H1 (cell line): ENCODE results near the gene MAGIX. TPM values are rescaled to one million over a fixed set of nuclear protein-coding genes. Genes with fewer than 3 reads are reported as not detected.

Experiments used
- CTCF ChIA-PET: fragments of 300-600 bp; sonication (Branson Sonifier 250); formaldehyde crosslinking; loops from one replicate; lab custom pipeline; 2021; ENCODE audit not compliant: partially characterized antibody; lab: Charles Lee
- POLR2A ChIA-PET: fragments of 300-600 bp; sonication (Branson Sonifier 250); formaldehyde crosslinking; loops from one replicate; lab custom pipeline; 2021; ENCODE audit warnings: inconsistent platforms; ENCODE audit not compliant: partially characterized antibody; lab: Charles Lee
- DNase-seq, 2 experiments: peaks; one replicate each; pipeline versions ENCODE4 v3.0.0 to v3.0.0-alpha.2; 2010 to 2022; ENCODE audit warnings: low spot score in 2 of 2, low read depth in 1 of 2, mixed read lengths in 1 of 2
- FAIRE-seq: peaks from 2 replicates; lab custom pipeline; 2011; peaks lifted over from hg19 to GRCh38; lab: Jason Lieb, UNC
- H2AFZ ChIP-seq: 2 replicates; pipeline ENCODE4 v1.8.1; 2012; ENCODE audit warnings: low read length, inconsistent platforms
- H2AK5ac ChIP-seq: 2 replicates; pipeline ENCODE4 v1.6.1; 2013; ENCODE audit warnings: low read depth, low read length
- H2BK120ac ChIP-seq: replicated peaks from 2 replicates; pipeline ENCODE3; 2013; ENCODE audit warnings: low read depth, low read length, inconsistent platforms
- H2BK12ac ChIP-seq: 2 replicates; pipeline ENCODE4 v1.6.1; 2013; ENCODE audit warnings: low read depth, low read length
- H2BK15ac ChIP-seq: 2 replicates; pipeline ENCODE4 v1.6.1; 2013; ENCODE audit warnings: low read length
- H2BK20ac ChIP-seq: 2 replicates; pipeline ENCODE4 v1.6.1; 2013; ENCODE audit warnings: low read length
- H2BK5ac ChIP-seq: 2 replicates; pipeline ENCODE4 v1.6.1; 2013; ENCODE audit warnings: low read depth, low read length
- H3K14ac ChIP-seq: 2 replicates; pipeline ENCODE4 v1.6.1; 2013; ENCODE audit warnings: inconsistent platforms; ENCODE audit not compliant: insufficient read length
- H3K18ac ChIP-seq: 2 replicates; pipeline ENCODE4 v1.6.1; 2013; ENCODE audit warnings: low read length; ENCODE audit errors: extremely low read depth
- H3K23ac ChIP-seq: 2 replicates; pipeline ENCODE4 v1.6.1; 2013; ENCODE audit warnings: inconsistent platforms; ENCODE audit not compliant: insufficient read length
- H3K23me2 ChIP-seq: 2 replicates; pipeline ENCODE4 v1.6.1; 2013; ENCODE audit warnings: low read depth, low read length
- H3K27ac ChIP-seq: 2 replicates; pipeline ENCODE4 v1.6.1; 2011; ENCODE audit warnings: low read depth, low read length, inconsistent platforms
- H3K27me3 ChIP-seq, 4 experiments: replicated peaks in 1 of 4; 1 replicate in 1 of 4; 2 replicates in 3 of 4; pipeline versions ENCODE4 v1.6.1 to v1.8.1; 2011 to 2013; ENCODE audit warnings: low read length in 3 of 4, mild to moderate bottlenecking in 3 of 4, inconsistent platforms in 2 of 4, mixed read lengths in 2 of 4, moderate library complexity in 1 of 4; ENCODE audit not compliant: control insufficient read depth in 3 of 4, insufficient read depth in 3 of 4; ENCODE audit errors: extremely low read depth in 1 of 4
- H3K36me3 ChIP-seq, 4 experiments: 2 replicates each; pipeline versions ENCODE4 v1.6.1 to v1.8.1; 2011 to 2013; ENCODE audit warnings: mild to moderate bottlenecking in 4 of 4, low read length in 3 of 4, moderate library complexity in 2 of 4, control low read depth in 1 of 4, inconsistent platforms in 1 of 4; ENCODE audit not compliant: insufficient read depth in 4 of 4, control insufficient read depth in 2 of 4
- H3K4ac ChIP-seq: replicated peaks from 2 replicates; pipeline ENCODE3; 2013; ENCODE audit warnings: low read length, low read depth, mixed read lengths, inconsistent platforms; ENCODE audit not compliant: insufficient read length
- H3K4me1 ChIP-seq, 4 experiments: replicated peaks in 1 of 4; 1 replicate in 1 of 4; 2 replicates in 3 of 4; pipeline versions ENCODE4 v1.6.1 to v1.8.1; 2011 to 2013; ENCODE audit warnings: low read length in 3 of 4, inconsistent platforms in 2 of 4, mixed read lengths in 1 of 4; ENCODE audit not compliant: insufficient read depth in 4 of 4, control insufficient read depth in 3 of 4
- H3K4me2 ChIP-seq, 2 experiments: 2 replicates each; pipeline versions ENCODE4 v1.6.1 to v1.8.1; 2011 to 2013; ENCODE audit warnings: low read depth in 2 of 2, low read length in 2 of 2, control low read depth in 1 of 2, inconsistent platforms in 1 of 2, mild to moderate bottlenecking in 1 of 2; ENCODE audit not compliant: insufficient read depth in 1 of 2
- H3K4me3 ChIP-seq, 4 experiments: fragments of 200-600, 300-600 bp in 1 of 4; sonication (generic), shearing (Covaris generic), sonication (Bioruptor Twin) in 1 of 4; 2 replicates each; pipeline versions ENCODE4 v1.5.1 to v1.8.1; 2011 to 2016; ENCODE audit warnings: low read length in 4 of 4, low read depth in 3 of 4, control low read depth in 2 of 4, inconsistent platforms in 2 of 4, mild to moderate bottlenecking in 2 of 4, mixed read lengths in 1 of 4, moderate library complexity in 1 of 4; ENCODE audit not compliant: insufficient read depth in 2 of 4; ENCODE audit errors: extremely low read depth in 1 of 4
- H3K56ac ChIP-seq: replicated peaks from 2 replicates; pipeline ENCODE3; 2013; ENCODE audit warnings: low read depth, mild to moderate bottlenecking, mixed read lengths, low read length, inconsistent platforms; ENCODE audit not compliant: insufficient read length
- H3K79me1 ChIP-seq: 2 replicates; pipeline ENCODE4 v1.6.1; 2013; ENCODE audit warnings: low read depth, low read length, control low read depth
- H3K79me2 ChIP-seq, 2 experiments: 2 replicates each; pipeline versions ENCODE4 v1.6.1 to v1.8.1; 2012 to 2013; ENCODE audit warnings: low read length in 2 of 2, mild to moderate bottlenecking in 2 of 2, inconsistent platforms in 1 of 2; ENCODE audit not compliant: insufficient read depth in 2 of 2, control insufficient read depth in 1 of 2
- H3K9ac ChIP-seq, 4 experiments: replicated peaks in 1 of 4; 1 replicate in 1 of 4; 2 replicates in 3 of 4; pipeline versions ENCODE4 v1.6.1 to v1.8.1; 2011 to 2013; ENCODE audit warnings: low read depth in 3 of 4, low read length in 3 of 4, control low read depth in 2 of 4, mild to moderate bottlenecking in 2 of 4, moderate library complexity in 2 of 4, inconsistent platforms in 1 of 4; ENCODE audit errors: extremely low read depth in 1 of 4
- H3K9me3 ChIP-seq, 2 experiments: 2 replicates each; pipeline versions ENCODE4 v1.6.1 to v1.8.1; 2012 to 2013; ENCODE audit warnings: mild to moderate bottlenecking in 2 of 2, moderate library complexity in 2 of 2, control low read depth in 1 of 2, inconsistent platforms in 1 of 2, low read depth in 1 of 2, low read length in 1 of 2, mixed read lengths in 1 of 2; ENCODE audit not compliant: insufficient read depth in 2 of 2
- H4K20me1 ChIP-seq, 2 experiments: replicated peaks in 1 of 2; 2 replicates each; pipeline versions ENCODE3 to v1.8.1; 2011 to 2013; ENCODE audit warnings: inconsistent platforms in 2 of 2, low read length in 2 of 2, mild to moderate bottlenecking in 1 of 2; ENCODE audit not compliant: insufficient read depth in 2 of 2, control insufficient read depth in 1 of 2
- H4K5ac ChIP-seq: 2 replicates; pipeline ENCODE4 v1.6.1; 2013; ENCODE audit warnings: low read length, low read depth, mixed read lengths, inconsistent platforms; ENCODE audit not compliant: insufficient read length
- H4K8ac ChIP-seq: 2 replicates; pipeline ENCODE4 v1.8.0; 2013; ENCODE audit warnings: mild to moderate bottlenecking, moderate library complexity, low read length, inconsistent platforms; ENCODE audit not compliant: insufficient read depth; ENCODE audit errors: extremely low read depth
- H4K91ac ChIP-seq: replicated peaks from 2 replicates; pipeline ENCODE3; 2013; ENCODE audit warnings: low read length, mixed read lengths, inconsistent platforms; ENCODE audit not compliant: insufficient read length
- ATF2 ChIP-seq: IDR thresholded peaks from 2 replicates; pipeline ENCODE4 v1.6.1; 2012; ENCODE audit warnings: low read length, inconsistent platforms
- GTF2F1 ChIP-seq: IDR thresholded peaks from 2 replicates; pipeline ENCODE4 v1.6.1; 2012; ENCODE audit warnings: low read depth, low read length, improper control_type of control experiment, borderline replicate concordance
- JUN ChIP-seq: IDR thresholded peaks from 2 replicates; pipeline ENCODE4 v1.6.1; 2011; ENCODE audit warnings: low read depth, mild to moderate bottlenecking, improper control_type of control experiment, low read length
- KDM1A ChIP-seq: fragments of 200-600, 300-600 bp; sonication (generic); IDR thresholded peaks from 2 replicates; pipeline ENCODE4 v1.7.1; 2016; ENCODE audit warnings: mild to moderate bottlenecking, low read length, borderline replicate concordance
- NRF1 ChIP-seq: IDR thresholded peaks from 2 replicates; pipeline ENCODE4 v1.6.1; 2011; ENCODE audit warnings: mild to moderate bottlenecking, low read depth, low read length, improper control_type of control experiment
- POU5F1 ChIP-seq: IDR thresholded peaks from 2 replicates; pipeline ENCODE4 v1.6.1; 2011; ENCODE audit warnings: low read depth, mild to moderate bottlenecking, low read length, moderate library complexity
- RAD21 ChIP-seq, 2 experiments: IDR thresholded peaks in 1 of 2; conservative IDR thresholded peaks in 1 of 2; 2 replicates each; pipeline ENCODE4 v1.6.1; 2011; ENCODE audit warnings: low read depth in 2 of 2, low read length in 2 of 2, improper control_type of control experiment in 1 of 2, inconsistent platforms in 1 of 2, mild to moderate bottlenecking in 1 of 2, moderate library complexity in 1 of 2
- SAP30 ChIP-seq: fragments of 300-600 bp; sonication (generic); IDR thresholded peaks from 2 replicates; pipeline ENCODE4 v1.7.1; 2012; ENCODE audit warnings: low read length, moderate library complexity, mild to moderate bottlenecking, inconsistent platforms; ENCODE audit not compliant: insufficient read depth, insufficient replicate concordance
- SRF ChIP-seq: IDR thresholded peaks from 2 replicates; pipeline ENCODE4 v1.6.1; 2011; ENCODE audit warnings: mild to moderate bottlenecking, low read depth, low read length, moderate library complexity
- TAF1 ChIP-seq: IDR thresholded peaks from 2 replicates; pipeline ENCODE4 v1.6.1; 2011; ENCODE audit warnings: mild to moderate bottlenecking, low read depth, low read length
- TAF7 ChIP-seq: optimal IDR thresholded peaks from 2 replicates; pipeline ENCODE3; 2011; ENCODE audit warnings: low read depth, mild to moderate bottlenecking, inconsistent platforms, low read length, moderate library complexity, borderline replicate concordance
- WGBS, 2 experiments: shearing (Covaris generic) in 1 of 2; methylation state at CpG; one replicate each; pipeline versions ENCODE4 v1.1.6 to v1.1.7; 2013 to 2015; ENCODE audit warnings: low lambda C conversion rate in 2 of 2, mixed read lengths in 2 of 2, inconsistent platforms in 1 of 2, low coverage in 1 of 2, missing lambda C conversion rate in 1 of 2; ENCODE audit not compliant: insufficient replicate concordance in 2 of 2, insufficient coverage in 1 of 2, insufficient read length in 1 of 2; ENCODE audit errors: extremely low coverage in 1 of 2, missing lambda C conversion rate in 1 of 2; 5-methylcytosine and 5-hydroxymethylcytosine counted together
- polyA plus RNA-seq, 7 experiments: library from polyadenylated mRNA; depleted of rRNA in 3 of 7; stranded (reverse) in 5 of 7; unstranded in 2 of 7; fragments of >200 nt in 5 of 7; fragments of 200-250 nt in 2 of 7; gene quantifications; 1 replicate in 5 of 7; 2 replicates in 1 of 7; 4 replicates in 1 of 7; pipeline versions ENCODE4 v1.2.1 to v1.2.3, GENCODE V29; 2011 to 2013; ENCODE audit warnings: missing spikeins in 2 of 7, mixed read lengths in 2 of 7
- total RNA-seq: library from RNA; stranded (reverse); fragmentation: NEBNext Ultra II Directional; extraction: Animal tissue kit (Norgen Biotek cat#: 25700); gene quantifications from 2 replicates; pipeline ENCODE4 v1.2.1, GENCODE V29; 2021
- TF ChIP-seq, protein P1 (sequence below): IDR thresholded peaks from 2 replicates; pipeline ENCODE4 v1.6.1; 2011; ENCODE audit warnings: low read depth, mild to moderate bottlenecking, low read length; ENCODE audit not compliant: insufficient read depth

The MAGIX gene
- total and polyA plus RNA-seq, 2 of the 8 experiments (the other 6 are each of a cell fraction or from before 2014, with no cell fraction given), result 0.37 to 1.1 TPM

GRCh38 chrX:49147282-49147681 is 15.3 kb upstream of the MAGIX start:
- no peak overlapping the region for H3K56ac ChIP-seq
- no peak overlapping the region for H2AK5ac ChIP-seq
- H3K23me2 ChIP-seq, result no peaks in the 10 kb centered on the region
- no peak overlapping the region for H2BK15ac ChIP-seq
- no peak overlapping the region for H2AFZ ChIP-seq
- no peaks in the 10 kb centered on the region for H3K27me3 ChIP-seq
- H3K14ac ChIP-seq, result no peak overlapping the region
- H2BK12ac ChIP-seq, result no peak overlapping the region
- H3K36me3 ChIP-seq, result no peaks in the 10 kb centered on the region
- no peaks in the 10 kb centered on the region for H3K79me1 ChIP-seq
- no peak overlapping the region for H4K5ac ChIP-seq
- H3K4me3 ChIP-seq, result no peak overlapping the region
- WGBS, 2 experiments, result 95% methylated on average over 8 of the region's 8 CpGs; no CpG with 5 or more reads in 1 of the 2 experiments
- H3K4me2 ChIP-seq, result no peak overlapping the region
- H3K79me2 ChIP-seq, result no peaks in the 10 kb centered on the region
- no peak overlapping the region for H3K18ac ChIP-seq
- H3K27ac ChIP-seq, result no peak overlapping the region
- H4K20me1 ChIP-seq, result no peaks in the 10 kb centered on the region
- no peak overlapping the region for H4K8ac ChIP-seq
- no peak overlapping the region for H3K9ac ChIP-seq
- no peak overlapping the region for H2BK5ac ChIP-seq
- H3K9me3 ChIP-seq, result no peaks in the 10 kb centered on the region
- DNase-seq, result no peak
- POLR2A ChIA-PET, result no interaction called here
- no peak overlapping the region for H3K4ac ChIP-seq
- CTCF ChIA-PET, result interaction anchor here (1.1 kb wide), 1 partner anchor 12 kb away, joined by 3 read pairs; no protein-coding TSS in a partner anchor
- H2BK120ac ChIP-seq, result no peak overlapping the region
- H3K4me1 ChIP-seq, result no peaks in the 10 kb centered on the region
- H3K23ac ChIP-seq, result no peak overlapping the region
- TF ChIP-seq ATF2, result no peak
- TF ChIP-seq POU5F1, result no peak
- no peak for TF ChIP-seq SAP30
- TF ChIP-seq GTF2F1, result no peak
- no peak for TF ChIP-seq NRF1
- TF ChIP-seq TAF1, result no peak
- no peak for TF ChIP-seq SRF
- TF ChIP-seq RAD21 (IDR thresholded peaks at IDR 0.05 in 1 of 2, conservative IDR thresholded peaks at IDR 0.05 in 1 of 2; ENCODE audit: low read depth in 2 of 2, low read length in 2 of 2), result no peak
- TF ChIP-seq, protein P1, sequence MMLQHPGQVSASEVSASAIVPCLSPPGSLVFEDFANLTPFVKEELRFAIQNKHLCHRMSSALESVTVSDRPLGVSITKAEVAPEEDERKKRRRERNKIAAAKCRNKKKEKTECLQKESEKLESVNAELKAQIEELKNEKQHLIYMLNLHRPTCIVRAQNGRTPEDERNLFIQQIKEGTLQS, result no peak
- TF ChIP-seq JUN, result no peak
- no peak for TF ChIP-seq KDM1A
- TF ChIP-seq TAF7, result no peak
- TF ChIP-seq, all 59 proteins: peak for 0
- Histone ChIP-seq H4K91ac (no peak overlapping the region), H2BK20ac (no peak overlapping the region)
- FAIRE-seq, result no peak
